Measurements from ENCODE around the gene TGM4.
"Not testable (repeated sequence)": the region's sequence is repeated elsewhere in the genome, so short reads cannot be mapped to it uniquely, and the experiment has no call there.

Gene TGM4

GRCh38 chr3:44874308-44874707 lies at the start of gene TGM4:
TSS of gene TGM4 (plus strand) at chr3:44874608. CDS start at chr3:44874679, 71 bp downstream.
- DNase-seq: no peak

- no peak for DNase-seq
These were observed 49.0 kb upstream of the TGM4 start for GRCh38 chr3:44825264-44825925.

GRCh38 chr3:44827196-44827595 lies 47.2 kb upstream of the TGM4 start:
- DNase-seq: no peak

GRCh38 chr3:44831232-44831631 lies 43.2 kb upstream of the TGM4 start:
- DNase-seq: no peak

DNA sequence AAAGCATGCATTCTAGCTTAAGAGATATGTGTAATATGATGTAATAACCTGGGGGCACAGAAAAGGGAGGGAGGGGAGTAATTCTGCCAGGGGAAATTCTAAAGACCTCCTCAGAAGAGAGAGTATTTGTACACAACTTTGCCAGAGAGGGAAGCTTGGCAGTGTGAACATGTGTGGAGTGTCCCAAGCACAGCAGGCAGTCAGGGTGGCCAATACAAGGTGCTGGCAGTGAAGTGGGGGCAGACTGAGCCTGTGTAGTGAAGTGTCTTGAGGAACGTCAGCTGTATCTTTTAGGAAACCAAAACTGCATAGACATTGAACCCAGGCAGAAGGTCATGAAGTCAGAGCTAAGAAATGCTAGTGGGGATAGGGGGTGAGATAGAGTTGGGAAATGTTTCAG lies 42.4 kb upstream of the TGM4 start:
- DNase-seq: no peak

DNA sequence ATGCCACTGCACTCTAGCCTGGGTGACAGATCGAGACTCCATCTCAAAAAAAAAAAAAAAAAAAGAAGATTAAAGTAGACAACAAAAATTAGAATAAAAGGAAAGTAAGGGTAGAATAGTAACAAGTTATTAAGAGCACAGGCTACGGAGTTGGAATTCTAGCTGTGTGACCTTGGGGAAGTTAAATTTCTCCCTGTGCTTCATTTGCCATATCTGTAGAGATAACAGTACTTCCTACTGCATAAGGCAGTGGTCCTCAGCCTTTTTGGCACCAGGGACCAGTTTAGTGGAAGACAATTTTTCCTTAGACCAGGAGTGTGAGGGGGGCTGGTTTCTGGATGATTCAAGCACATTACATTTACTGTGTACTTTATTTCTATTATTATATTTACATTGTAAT lies 41.4 kb upstream of the TGM4 start:
- DNase-seq: no peak

- no peak for DNase-seq
These were observed 41.0 kb upstream of the TGM4 start for GRCh38 chr3:44833394-44833793.

DNA sequence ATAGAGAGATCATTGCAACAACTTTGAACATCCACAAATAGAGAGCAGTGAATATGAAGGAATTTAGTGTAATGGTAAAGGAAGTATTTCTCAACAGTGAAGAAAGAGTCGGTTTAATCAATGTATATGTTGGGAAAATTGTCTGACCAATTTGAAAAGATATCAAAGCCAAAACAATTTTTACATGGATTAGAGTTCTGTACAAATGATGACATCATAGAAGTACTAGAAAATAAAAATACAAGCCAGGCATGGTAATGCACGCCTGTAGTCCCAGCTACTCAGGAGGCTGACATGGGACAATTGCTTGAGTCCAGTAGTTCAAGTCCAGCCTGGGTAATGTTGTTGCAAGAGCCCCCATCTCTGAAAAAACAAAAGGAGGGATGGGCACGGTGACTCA lies 38.7 kb upstream of the TGM4 start:
- DNase-seq: no peak

- no peak for DNase-seq
These were observed 32.0 kb upstream of the TGM4 start for GRCh38 chr3:44842376-44842775.

DNA sequence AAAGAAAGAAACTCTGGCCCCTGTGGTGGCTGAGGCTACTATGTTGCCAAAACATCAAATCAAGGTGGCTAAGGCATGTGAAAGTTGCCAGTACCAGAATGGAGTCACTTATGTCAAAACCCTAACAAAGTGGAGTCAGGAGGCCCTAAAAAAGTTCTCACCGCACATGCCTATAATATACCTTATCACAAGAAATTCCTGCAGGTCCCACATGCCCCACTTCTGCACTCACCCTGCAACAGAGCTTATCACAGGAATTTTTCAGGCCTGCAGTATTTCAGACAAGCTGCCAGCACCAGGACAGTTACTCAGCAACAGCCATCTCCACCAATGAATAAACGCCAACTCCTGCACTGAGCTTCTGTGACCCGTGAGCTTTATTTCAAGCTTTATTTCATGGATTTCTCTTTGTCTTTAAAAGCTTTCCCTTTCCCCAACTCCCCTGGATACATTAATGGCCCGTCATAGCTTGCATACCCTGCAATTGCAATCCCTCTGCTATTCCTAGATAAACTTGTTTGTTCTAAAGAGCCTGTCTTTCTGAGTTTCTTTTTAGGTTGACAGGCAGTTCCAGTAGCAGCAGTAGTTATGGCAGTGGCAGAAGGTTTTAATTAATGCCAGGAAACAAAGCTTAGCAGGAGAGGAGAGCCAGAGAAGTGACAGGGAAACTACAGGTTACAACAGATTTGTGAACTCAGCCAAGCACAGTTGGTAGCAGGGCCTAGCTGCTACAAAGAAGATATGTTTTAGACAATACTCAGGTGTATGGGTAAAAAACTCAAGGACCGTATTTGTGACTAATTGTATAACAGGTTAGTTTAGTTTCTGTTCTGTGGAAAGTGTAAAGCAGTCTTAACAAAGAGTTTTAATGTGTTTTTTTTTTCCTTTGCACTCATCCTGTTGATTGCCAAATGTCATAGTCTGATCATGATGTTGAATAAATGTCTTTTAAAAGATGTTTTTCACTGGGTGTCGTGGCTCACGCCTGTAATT lies 28.6 kb upstream of the TGM4 start:
- DNase-seq: no peak

GRCh38 chr3:44848634-44849033 lies 25.8 kb upstream of the TGM4 start:
- no peak for DNase-seq

GRCh38 chr3:44856663-44857062 lies 17.7 kb upstream of the TGM4 start:
- DNase-seq: not testable (repeated sequence)

DNA sequence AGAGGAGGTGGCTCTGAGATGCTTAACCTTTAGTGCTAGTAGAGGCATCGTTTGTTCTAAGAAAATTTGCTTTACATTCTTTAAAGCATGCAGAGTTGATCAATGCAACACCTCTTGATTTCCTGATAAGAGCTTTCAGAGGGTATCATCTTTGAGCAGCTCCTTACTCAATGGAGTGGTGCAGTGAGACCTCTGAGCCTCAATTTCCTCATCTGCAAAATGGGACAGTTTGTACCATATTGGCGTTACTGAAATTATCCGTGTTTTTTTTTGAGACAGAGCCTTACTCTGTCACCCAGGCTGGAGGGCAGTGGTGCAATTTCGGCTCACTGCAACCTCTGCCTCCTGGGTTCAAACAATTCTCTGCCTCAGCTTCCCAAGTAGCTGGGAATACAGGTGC lies 14.3 kb upstream of the TGM4 start:
- DNase-seq: no peak

DNA sequence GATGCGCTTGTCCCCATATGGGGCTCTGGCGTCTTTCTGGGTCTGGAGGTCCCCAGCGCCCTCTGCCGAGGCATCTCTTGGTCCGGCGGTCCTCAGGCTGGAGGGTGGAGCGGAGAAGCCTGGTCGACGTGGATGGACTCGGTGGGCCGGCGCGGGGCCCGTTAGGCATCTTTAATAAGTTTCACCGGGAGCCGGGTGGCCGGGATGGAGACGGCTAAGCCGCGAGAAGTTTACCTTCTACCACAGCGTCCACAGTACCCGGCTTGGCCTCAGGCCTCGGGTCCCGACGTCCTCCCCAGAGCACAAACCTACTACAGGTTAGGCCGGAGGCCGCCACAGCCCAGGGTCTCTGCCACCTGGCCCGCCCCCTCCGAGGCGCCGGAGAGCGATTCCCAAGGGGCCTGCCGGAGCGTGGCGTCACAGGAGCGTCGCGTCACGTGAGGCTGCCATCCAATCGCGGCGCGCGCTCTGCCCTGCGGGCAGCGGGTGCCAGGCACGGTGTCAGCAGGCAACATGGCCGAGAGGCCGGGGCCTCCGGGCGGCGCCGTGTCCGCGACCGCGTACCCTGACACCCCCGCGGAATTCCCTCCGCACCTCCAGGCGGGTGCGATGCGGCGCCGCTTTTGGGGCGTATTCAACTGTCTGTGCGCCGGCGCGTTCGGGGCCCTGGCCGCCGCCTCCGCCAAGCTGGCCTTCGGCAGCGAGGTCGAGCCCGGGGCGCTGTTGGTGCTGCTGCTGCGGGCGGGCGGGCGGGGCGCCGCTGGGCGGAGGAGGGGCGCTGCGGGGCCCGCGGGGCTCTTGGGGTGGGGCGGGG lies 12.8 kb upstream of the TGM4 start, which contains the start of gene TMEM42:
Gene TMEM42, plus strand, starts transcription at position 501 of the 814 bp plus-strand sequence. Its CDS starts 13 bp downstream, at position 514.
- peak; percentile 95 for DNase-seq

- DNase-seq: no peak
These were observed 12.2 kb upstream of the TGM4 start for GRCh38 chr3:44862226-44862637.

GRCh38 chr3:44865272-44866035 lies 9.0 kb upstream of the TGM4 start:
- no peak for DNase-seq

GRCh38 chr3:44867421-44868111 lies 6.8 kb upstream of the TGM4 start:
- no peak for DNase-seq

GRCh38 chr3:44870375-44871061 lies 3.9 kb upstream of the TGM4 start:
- no peak for DNase-seq

- DNase-seq: no peak
These were observed 1.2 kb downstream of the TGM4 start for GRCh38 chr3:44875596-44875995.

- no peak for DNase-seq
These were observed 2.9 kb downstream of the TGM4 start for GRCh38 chr3:44877333-44877732.

- DNase-seq: no peak
These were observed 5.9 kb downstream of the TGM4 start for GRCh38 chr3:44880284-44880683.
